ENCODE results near the gene ACSS1. TPM values are rescaled to one million over a fixed set of nuclear protein-coding genes. Genes with fewer than 3 reads are reported as not detected.
A peak's percentile ranks its signal among the peaks of the same experiment; 100 is the strongest.

The ACSS1 gene
- total RNA-seq, 1 donor from 2014 or later: 1.8 TPM

DNA sequence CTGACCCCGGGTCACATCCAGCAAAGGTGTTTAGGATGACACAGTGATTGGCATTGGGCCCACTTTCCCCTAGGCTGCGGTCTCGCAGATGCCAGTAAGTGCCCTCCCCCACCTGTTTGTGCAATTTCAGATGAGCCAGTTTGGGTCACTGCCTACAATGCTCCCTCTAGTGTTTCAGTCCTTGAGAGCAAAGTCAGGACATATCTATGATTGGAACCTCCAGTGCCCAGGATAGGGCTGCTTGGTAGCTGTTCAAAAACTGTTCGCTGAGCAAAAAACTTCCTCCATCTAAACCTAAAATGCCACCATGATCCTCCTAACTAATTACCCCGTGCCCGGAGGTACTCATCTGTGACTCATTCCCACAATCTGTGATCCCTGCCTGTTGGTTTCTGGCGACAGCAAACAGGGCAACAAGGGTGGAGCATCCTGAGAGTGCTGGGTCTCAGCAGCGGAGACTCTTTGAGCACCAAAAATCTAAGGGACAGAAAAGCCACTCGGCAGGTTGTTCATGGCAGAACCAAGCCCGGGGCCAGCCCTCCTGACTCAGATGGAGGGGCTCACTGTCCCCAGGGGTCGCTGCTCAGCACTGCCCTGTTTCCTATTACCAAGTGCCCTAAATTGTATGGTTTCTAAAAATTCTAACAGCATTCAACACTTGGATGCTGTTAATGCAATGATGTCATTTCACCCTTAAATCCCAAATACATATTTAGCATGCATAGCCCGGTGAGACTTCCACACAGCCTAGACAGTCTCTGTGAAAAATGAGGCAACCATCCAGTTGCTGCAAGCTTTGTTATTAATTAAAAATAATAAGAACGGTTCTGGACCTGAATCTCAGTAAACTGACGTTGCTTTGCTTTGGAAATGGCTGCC is 19.0 kb upstream of the ACSS1 start:
- no peak for FAIRE-seq
- peak; percentile 47 for TF ChIP-seq CTCF (IDR thresholded peaks at IDR 0.05; ENCODE audit: insufficient read depth, low read length, severe bottlenecking)
- H3K27me3 ChIP-seq (ENCODE audit: control insufficient read depth, insufficient read depth, low read length): peaks cover 33% of the 10 kb centered on the region
- peak; percentile 65 for DNase-seq (ENCODE audit: low read depth)
- no peak overlapping the region for H3K4me3 ChIP-seq (ENCODE audit: low read depth, low read length)
- no peaks in the 10 kb centered on the region for H3K36me3 ChIP-seq (ENCODE audit: control insufficient read depth, insufficient read depth, low read length)

- no peak for FAIRE-seq
These were observed 18.3 kb upstream of the ACSS1 start for GRCh38 chr20:25076201-25076600.

DNA sequence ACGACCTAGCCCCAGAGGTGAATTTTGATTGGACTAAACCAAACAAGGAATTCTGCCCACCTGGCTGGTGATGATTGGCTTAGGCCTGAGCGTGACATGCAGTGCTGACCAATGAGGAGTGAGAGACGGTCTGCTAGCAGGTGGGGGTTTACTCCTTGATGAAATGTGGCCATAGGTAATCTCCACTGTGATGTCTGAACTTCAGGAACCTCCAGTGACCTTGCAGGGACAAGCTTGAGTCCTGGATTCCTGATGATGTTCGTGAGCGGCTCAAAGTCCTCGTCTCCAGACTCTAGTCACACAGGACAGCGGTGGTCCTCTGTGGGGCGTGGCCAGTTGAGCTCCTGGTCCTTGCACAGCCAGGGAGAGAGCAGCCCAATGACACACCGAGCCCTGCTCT is 15.6 kb upstream of the ACSS1 start:
- FAIRE-seq (no peak), DNase-seq (ENCODE audit: low read depth) (no peak)
- TF ChIP-seq CTCF (IDR thresholded peaks at IDR 0.05; ENCODE audit: insufficient read depth, low read length, severe bottlenecking): no peak
- Histone ChIP-seq H3K36me3 (ENCODE audit: control insufficient read depth, insufficient read depth, low read length) (no peaks in the 10 kb centered on the region), H3K4me3 (ENCODE audit: low read depth, low read length) (no peak overlapping the region), H3K27me3 (ENCODE audit: control insufficient read depth, insufficient read depth, low read length) (peaks cover 30% of the 10 kb centered on the region)

More at GRCh38 chr20:25076201-25076600, 18.3 kb upstream of the ACSS1 start:
- H3K36me3 ChIP-seq (ENCODE audit: control insufficient read depth, insufficient read depth, low read length): no peaks in the 10 kb centered on the region
- no peak for DNase-seq (ENCODE audit: low read depth)
- no peak overlapping the region for H3K4me3 ChIP-seq (ENCODE audit: low read depth, low read length)
- peaks cover 37% of the 10 kb centered on the region for H3K27me3 ChIP-seq (ENCODE audit: control insufficient read depth, insufficient read depth, low read length)
- no peak for TF ChIP-seq CTCF (IDR thresholded peaks at IDR 0.05; ENCODE audit: insufficient read depth, low read length, severe bottlenecking)

DNA sequence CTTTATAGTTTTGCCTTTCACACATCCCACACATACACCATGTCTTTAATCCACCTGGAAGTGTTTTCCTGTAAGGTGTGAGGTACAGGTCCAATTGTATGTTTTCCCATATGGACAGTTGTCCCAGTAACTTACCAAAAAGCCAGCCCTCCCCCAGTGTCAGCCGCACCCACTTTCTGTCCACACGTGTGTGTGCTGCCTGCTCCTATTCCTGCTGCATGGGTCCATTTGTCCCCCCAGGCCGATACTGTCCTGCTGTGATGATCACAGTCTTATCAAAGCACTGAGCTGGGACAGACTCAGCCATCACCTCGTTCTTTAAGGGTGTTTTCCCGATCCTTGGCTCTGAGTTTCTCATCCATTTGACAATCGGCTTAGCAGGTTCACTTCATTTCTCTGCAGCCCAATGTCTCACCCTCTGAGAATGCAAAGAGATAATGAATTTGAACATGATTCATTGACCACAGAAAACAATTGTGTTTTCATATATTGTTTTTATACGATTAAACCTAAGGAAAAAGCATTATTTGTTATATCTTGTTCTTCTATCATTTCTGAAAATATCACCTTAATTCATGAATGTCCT is 14.4 kb upstream of the ACSS1 start:
- no peak for TF ChIP-seq CTCF (IDR thresholded peaks at IDR 0.05; ENCODE audit: insufficient read depth, low read length, severe bottlenecking)
- FAIRE-seq (no peak), DNase-seq (ENCODE audit: low read depth) (peak; percentile 31)
- Histone ChIP-seq H3K4me3 (ENCODE audit: low read depth, low read length) (no peak overlapping the region), H3K27me3 (ENCODE audit: control insufficient read depth, insufficient read depth, low read length) (peaks cover 24% of the 10 kb centered on the region), H3K36me3 (ENCODE audit: control insufficient read depth, insufficient read depth, low read length) (no peaks in the 10 kb centered on the region)

GRCh38 chr20:25071734-25072133 is 13.8 kb upstream of the ACSS1 start:
- FAIRE-seq: no peak
- Histone ChIP-seq H3K27me3 (ENCODE audit: control insufficient read depth, insufficient read depth, low read length) (peaks cover 24% of the 10 kb centered on the region), H3K4me3 (ENCODE audit: low read depth, low read length) (no peak overlapping the region), H3K36me3 (ENCODE audit: control insufficient read depth, insufficient read depth, low read length) (no peaks in the 10 kb centered on the region)
- no peak for TF ChIP-seq CTCF (IDR thresholded peaks at IDR 0.05; ENCODE audit: insufficient read depth, low read length, severe bottlenecking)
- DNase-seq (ENCODE audit: low read depth): no peak

Measured in bronchial epithelial cell (primary cell).